GM12873 (cell line): ENCODE measurements around the gene UNC5B.
A peak's percentile ranks its signal among the peaks of the same experiment; 100 is the strongest.

ENCODE experiments used
- TF ChIP-seq, protein P1 (sequence below): IDR thresholded peaks from 2 replicates; pipeline ENCODE4 v1.5.1; 2012; ENCODE audit warnings: low read depth, mild to moderate bottlenecking, moderate library complexity, low read length, control low read depth; ENCODE audit not compliant: insufficient read depth; ENCODE audit errors: missing control alignments

UNC5B gene

DNA sequence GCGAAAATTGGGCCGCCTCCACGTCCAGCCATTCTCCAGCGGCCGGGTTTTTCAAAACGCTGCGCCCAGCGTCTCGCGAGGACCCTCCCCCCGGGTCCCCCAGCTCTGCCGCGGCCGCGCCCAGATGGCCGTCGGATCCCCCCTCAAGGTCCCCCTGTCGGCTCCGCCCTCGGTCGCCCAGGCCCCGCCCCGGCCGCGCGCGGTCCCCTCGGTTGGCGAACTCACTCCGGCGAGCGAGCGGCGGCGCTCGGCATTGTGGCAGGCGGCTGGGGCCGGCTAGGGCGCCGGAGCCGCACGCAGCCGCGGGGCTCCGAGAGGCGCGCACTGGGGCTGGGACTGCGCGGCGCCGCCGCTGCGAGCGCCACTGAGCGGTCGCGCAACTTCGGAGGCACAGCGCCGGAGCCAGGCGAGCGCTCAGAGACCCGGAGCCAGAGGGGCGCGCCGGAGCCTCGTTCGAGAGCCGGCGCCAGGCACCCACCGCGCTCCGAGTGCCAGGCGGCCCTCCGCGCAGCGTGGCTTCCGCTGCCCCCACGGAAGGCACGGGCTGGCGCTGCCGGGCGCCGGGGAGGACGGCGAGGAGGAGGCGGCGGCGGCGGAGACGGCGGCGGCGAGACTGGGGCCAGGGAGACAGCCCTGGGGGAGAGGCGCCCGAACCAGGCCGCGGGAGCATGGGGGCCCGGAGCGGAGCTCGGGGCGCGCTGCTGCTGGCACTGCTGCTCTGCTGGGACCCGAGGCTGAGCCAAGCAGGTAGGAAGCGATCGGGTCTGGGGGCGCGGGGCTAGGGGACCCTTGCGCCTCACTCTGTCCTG, at the start of gene UNC5B:
TSS of gene UNC5B (plus strand) at position 253 of the 809 bp plus-strand sequence. CDS start at position 669, 416 bp downstream.
- TF ChIP-seq, protein P1, sequence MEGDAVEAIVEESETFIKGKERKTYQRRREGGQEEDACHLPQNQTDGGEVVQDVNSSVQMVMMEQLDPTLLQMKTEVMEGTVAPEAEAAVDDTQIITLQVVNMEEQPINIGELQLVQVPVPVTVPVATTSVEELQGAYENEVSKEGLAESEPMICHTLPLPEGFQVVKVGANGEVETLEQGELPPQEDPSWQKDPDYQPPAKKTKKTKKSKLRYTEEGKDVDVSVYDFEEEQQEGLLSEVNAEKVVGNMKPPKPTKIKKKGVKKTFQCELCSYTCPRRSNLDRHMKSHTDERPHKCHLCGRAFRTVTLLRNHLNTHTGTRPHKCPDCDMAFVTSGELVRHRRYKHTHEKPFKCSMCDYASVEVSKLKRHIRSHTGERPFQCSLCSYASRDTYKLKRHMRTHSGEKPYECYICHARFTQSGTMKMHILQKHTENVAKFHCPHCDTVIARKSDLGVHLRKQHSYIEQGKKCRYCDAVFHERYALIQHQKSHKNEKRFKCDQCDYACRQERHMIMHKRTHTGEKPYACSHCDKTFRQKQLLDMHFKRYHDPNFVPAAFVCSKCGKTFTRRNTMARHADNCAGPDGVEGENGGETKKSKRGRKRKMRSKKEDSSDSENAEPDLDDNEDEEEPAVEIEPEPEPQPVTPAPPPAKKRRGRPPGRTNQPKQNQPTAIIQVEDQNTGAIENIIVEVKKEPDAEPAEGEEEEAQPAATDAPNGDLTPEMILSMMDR = peak; percentile 21

- TF ChIP-seq, protein P1 = no peak
These were observed 38.9 kb upstream of the UNC5B start for GRCh38 chr10:71173466-71173865.

DNA sequence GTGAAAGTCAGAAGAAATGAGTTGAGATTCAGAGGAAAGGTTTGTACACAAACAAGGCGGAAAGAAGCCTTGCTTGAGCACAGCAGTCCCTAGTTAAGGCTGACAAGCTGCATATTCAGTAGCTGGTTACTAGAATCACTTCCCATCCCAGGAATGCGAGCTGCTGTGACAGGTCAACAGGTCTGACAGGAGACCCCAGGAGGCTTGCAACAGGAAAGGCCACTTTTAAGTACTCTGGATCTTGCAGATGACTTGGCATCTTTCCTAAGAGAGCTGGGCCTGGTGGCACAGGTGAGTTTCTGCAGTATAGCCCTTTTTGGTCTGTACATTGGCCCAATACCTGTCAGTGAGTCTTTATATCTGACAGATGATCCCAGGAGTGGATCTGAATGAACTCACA, 35.7 kb upstream of the UNC5B start:
- TF ChIP-seq, protein P1 = no peak

- TF ChIP-seq, protein P1 = no peak
These were observed 34.6 kb upstream of the UNC5B start for GRCh38 chr10:71177651-71178199.

- TF ChIP-seq, protein P1 = no peak
These were observed 33.5 kb upstream of the UNC5B start for GRCh38 chr10:71178880-71179279.

GRCh38 chr10:71179382-71179781, 33.0 kb upstream of the UNC5B start:
- TF ChIP-seq, protein P1 = no peak

DNA sequence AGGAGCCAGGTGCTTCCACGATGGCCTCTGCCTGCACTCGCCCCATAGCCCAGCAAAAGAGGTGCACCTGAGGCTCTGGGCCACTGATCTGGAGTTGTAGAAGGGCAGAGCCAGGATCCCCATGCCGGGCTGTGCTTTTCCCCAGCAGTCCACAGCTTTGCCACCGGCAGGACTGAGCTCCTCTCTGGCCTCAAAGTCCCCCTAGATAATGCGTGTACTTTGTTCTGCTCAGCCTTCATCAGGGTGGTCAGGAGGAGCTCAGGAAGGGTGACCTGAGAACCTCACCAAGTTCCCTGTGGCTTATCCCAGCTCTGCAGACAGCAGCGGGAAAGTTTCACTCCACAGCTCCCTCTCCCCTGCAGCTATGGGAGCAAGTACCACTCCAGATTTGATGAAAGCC, 27.9 kb upstream of the UNC5B start:
- TF ChIP-seq, protein P1 = no peak
